OCI-LY3 (cell line): ENCODE data around the gene C17orf100.

Experiments used
- H2AFZ ChIP-seq: fragments of 200-600, 300-600 bp; shearing (Covaris generic); 2 replicates; pipeline ENCODE4 v1.6.0; 2014; ENCODE audit warnings: antibody characterized with exemption, low read depth, low read length
- H3K27ac ChIP-seq: fragments of 200-600, 300-600 bp; sonication (generic); 2 replicates; pipeline ENCODE4 v1.5.1; 2014; ENCODE audit warnings: mild to moderate bottlenecking, low read length, moderate library complexity, mixed read lengths
- H3K27me3 ChIP-seq: fragments of 200-600, 300-600 bp; sonication (generic); 2 replicates; pipeline ENCODE4 v1.6.1; 2014; ENCODE audit warnings: low read depth, low read length, mixed read lengths
- H3K36me3 ChIP-seq: fragments of 200-600, 300-600 bp; sonication (generic); replicated peaks from 2 replicates; pipeline ENCODE3; 2014; ENCODE audit warnings: low read depth, low read length, mixed read lengths
- H3K4me1 ChIP-seq: fragments of 300-600, 200-600 bp; sonication (generic); 2 replicates; pipeline ENCODE4 v1.6.1; 2014; ENCODE audit warnings: low read length, mixed read lengths
- H3K4me2 ChIP-seq: fragments of 200-600, 300-600 bp; sonication (generic); 2 replicates; pipeline ENCODE4 v1.6.1; 2014; ENCODE audit warnings: low read length, mixed read lengths
- H3K4me3 ChIP-seq: fragments of 300-600, 200-600 bp; sonication (generic); 2 replicates; pipeline ENCODE4 v1.5.1; 2014; ENCODE audit warnings: antibody characterized with exemption, mild to moderate bottlenecking, low read length, moderate library complexity
- H3K79me2 ChIP-seq: fragments of 300-600, 200-600 bp; shearing (Covaris generic); 2 replicates; pipeline ENCODE4 v1.6.1; 2014; ENCODE audit warnings: mild to moderate bottlenecking, low read length, mixed read lengths
- H3K9ac ChIP-seq: fragments of 300-600, 200-600 bp; shearing (Covaris generic); 2 replicates; pipeline ENCODE4 v1.6.0; 2014; ENCODE audit warnings: mild to moderate bottlenecking, low read length, moderate library complexity
- H3K9me3 ChIP-seq: fragments of 200-600, 300-600 bp; shearing (Covaris generic); 2 replicates; pipeline ENCODE4 v1.6.1; 2014; ENCODE audit warnings: low read length, mixed read lengths; ENCODE audit not compliant: insufficient read depth
- H4K20me1 ChIP-seq: fragments of 200-600, 300-600 bp; sonication (generic); 2 replicates; pipeline ENCODE4 v1.6.1; 2016; ENCODE audit warnings: low read length, mixed read lengths; ENCODE audit not compliant: insufficient read depth
- EZH2phosphoT487 ChIP-seq: fragments of 200-600 bp; shearing (Covaris generic); IDR thresholded peaks from 2 replicates; pipeline ENCODE4 v1.6.1; 2018; ENCODE audit warnings: antibody characterized with exemption, mixed run types, low read depth
- TF ChIP-seq, protein P1 (sequence below): fragments of 200-600, 300-600 bp; sonication (generic); IDR thresholded peaks from 2 replicates; pipeline ENCODE4 v1.5.1; 2014; ENCODE audit warnings: antibody characterized with exemption, low read length, low read depth

The C17orf100 gene

DNA sequence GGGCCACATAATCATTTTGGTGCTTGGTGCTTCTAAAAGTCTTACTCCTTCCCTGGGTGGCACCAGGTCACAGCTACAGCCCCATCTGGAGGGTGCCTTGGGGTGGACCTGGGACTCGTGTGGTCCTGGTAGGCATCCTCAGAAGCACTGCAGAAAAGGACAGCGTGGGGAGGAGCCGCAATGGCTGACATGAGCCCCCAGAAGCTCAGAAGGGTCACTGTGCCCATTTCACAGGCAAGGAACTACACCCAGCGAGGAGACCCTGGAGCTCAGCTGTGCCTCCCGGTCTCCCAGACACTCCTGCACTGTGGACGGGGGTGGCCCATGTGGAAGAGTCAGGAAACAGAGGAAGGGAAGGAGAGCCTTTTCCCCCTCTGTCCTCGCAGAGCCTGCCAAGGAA, 26.4 kb downstream of the C17orf100 start:
- no peaks in the 10 kb centered on the region for H3K4me1 ChIP-seq

DNA sequence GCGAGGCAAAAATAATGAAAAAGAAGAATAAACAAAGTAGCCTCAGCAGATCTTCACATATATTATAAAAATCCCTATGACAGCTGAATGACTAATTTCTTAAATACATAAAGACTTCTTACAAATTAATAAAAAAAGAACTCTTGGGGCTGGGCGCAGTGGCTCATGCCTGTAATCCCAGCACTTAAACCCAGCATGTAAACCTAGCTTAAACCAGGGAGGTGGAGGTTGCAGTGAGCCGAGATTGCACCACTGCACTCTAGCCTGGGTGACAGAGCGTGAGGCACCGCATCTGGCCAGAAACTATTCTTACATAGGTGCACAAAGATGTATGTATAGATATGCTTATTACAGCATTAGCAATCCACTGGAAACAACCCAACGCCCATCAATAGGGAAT, 27.7 kb downstream of the C17orf100 start:
- no peaks in the 10 kb centered on the region for H3K36me3 ChIP-seq
- no peaks in the 10 kb centered on the region for H3K4me1 ChIP-seq
- no peak overlapping the region for H3K27ac ChIP-seq
- no peaks in the 10 kb centered on the region for H3K27me3 ChIP-seq
- no peaks in the 10 kb centered on the region for H3K79me2 ChIP-seq
- H3K9ac ChIP-seq: no peak overlapping the region
- no peak overlapping the region for H3K4me3 ChIP-seq
- H2AFZ ChIP-seq: no peak overlapping the region
- TF ChIP-seq, protein P1, sequence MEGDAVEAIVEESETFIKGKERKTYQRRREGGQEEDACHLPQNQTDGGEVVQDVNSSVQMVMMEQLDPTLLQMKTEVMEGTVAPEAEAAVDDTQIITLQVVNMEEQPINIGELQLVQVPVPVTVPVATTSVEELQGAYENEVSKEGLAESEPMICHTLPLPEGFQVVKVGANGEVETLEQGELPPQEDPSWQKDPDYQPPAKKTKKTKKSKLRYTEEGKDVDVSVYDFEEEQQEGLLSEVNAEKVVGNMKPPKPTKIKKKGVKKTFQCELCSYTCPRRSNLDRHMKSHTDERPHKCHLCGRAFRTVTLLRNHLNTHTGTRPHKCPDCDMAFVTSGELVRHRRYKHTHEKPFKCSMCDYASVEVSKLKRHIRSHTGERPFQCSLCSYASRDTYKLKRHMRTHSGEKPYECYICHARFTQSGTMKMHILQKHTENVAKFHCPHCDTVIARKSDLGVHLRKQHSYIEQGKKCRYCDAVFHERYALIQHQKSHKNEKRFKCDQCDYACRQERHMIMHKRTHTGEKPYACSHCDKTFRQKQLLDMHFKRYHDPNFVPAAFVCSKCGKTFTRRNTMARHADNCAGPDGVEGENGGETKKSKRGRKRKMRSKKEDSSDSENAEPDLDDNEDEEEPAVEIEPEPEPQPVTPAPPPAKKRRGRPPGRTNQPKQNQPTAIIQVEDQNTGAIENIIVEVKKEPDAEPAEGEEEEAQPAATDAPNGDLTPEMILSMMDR: no peak
- TF ChIP-seq EZH2phosphoT487: no peak
- H4K20me1 ChIP-seq: no peaks in the 10 kb centered on the region
- no peaks in the 10 kb centered on the region for H3K9me3 ChIP-seq
- no peak overlapping the region for H3K4me2 ChIP-seq

More for the DNA sequence above, 26.4 kb downstream of the C17orf100 start:
- TF ChIP-seq EZH2phosphoT487: no peak
- TF ChIP-seq, protein P1: no peak
- no peak overlapping the region for H2AFZ ChIP-seq
- no peaks in the 10 kb centered on the region for H4K20me1 ChIP-seq
- H3K36me3 ChIP-seq: no peaks in the 10 kb centered on the region
- H3K27me3 ChIP-seq: no peaks in the 10 kb centered on the region
- no peaks in the 10 kb centered on the region for H3K79me2 ChIP-seq
- no peaks in the 10 kb centered on the region for H3K9me3 ChIP-seq
- H3K27ac ChIP-seq: no peak overlapping the region
- H3K9ac ChIP-seq: no peak overlapping the region
- H3K4me3 ChIP-seq: no peak overlapping the region
- no peak overlapping the region for H3K4me2 ChIP-seq

DNA sequence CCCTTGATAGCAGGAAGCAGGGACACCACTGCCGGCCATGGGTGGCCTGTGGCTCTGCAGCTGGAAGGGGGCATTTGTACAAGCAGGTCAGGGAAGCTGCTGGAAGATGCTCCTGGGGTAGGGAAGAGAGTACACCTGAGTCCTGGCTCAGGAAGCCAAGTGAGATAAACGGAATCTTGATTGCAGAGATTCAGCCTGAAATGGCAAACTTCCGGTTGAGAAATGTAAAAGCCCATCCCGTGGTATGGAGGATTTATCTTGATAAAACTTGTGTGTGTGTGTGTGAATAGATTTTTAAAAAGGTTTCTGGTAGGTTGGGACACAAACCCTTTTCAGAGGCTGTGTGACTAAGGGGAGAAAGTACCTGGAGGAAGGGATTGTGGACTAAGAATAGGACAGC, 29.6 kb downstream of the C17orf100 start:
- Histone ChIP-seq H3K9me3 (no peaks in the 10 kb centered on the region), H3K4me2 (no peak overlapping the region), H3K36me3 (no peaks in the 10 kb centered on the region), H3K27me3 (no peaks in the 10 kb centered on the region), H3K27ac (no peak overlapping the region), H3K4me1 (no peaks in the 10 kb centered on the region), H3K79me2 (no peaks in the 10 kb centered on the region), H4K20me1 (no peaks in the 10 kb centered on the region), H3K9ac (no peak overlapping the region), H3K4me3 (no peak overlapping the region), H2AFZ (no peak overlapping the region)
- TF ChIP-seq EZH2phosphoT487: no peak
- TF ChIP-seq, protein P1: no peak

DNA sequence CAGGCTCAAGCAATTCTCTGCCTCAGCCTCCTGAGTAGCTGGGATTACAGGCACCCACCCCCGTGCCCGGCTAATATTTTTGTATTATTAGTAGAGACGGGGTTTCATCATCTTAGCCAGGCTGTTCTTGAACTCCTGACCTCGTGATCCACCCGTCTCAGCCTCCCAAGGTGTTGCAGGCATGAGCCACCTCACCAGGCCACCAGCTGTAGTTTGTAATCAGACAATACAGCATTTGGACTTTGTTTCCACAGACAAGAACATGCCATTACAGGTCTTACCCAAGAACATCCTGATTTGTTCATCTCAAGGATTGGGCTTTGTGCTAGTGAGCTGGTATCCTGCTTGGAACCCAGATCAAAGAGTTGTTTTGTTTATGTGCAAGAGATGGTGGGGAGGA, 30.1 kb downstream of the C17orf100 start:
- Histone ChIP-seq H3K9ac (no peak overlapping the region), H3K9me3 (no peaks in the 10 kb centered on the region), H2AFZ (no peak overlapping the region), H3K4me1 (no peaks in the 10 kb centered on the region), H3K36me3 (no peaks in the 10 kb centered on the region), H4K20me1 (no peaks in the 10 kb centered on the region), H3K4me2 (no peak overlapping the region), H3K27ac (no peak overlapping the region), H3K79me2 (no peaks in the 10 kb centered on the region), H3K27me3 (no peaks in the 10 kb centered on the region), H3K4me3 (no peak overlapping the region)
- TF ChIP-seq, protein P1: no peak
